Measurements from ENCODE around the gene HDAC1. TPM values are rescaled to one million over a fixed set of nuclear protein-coding genes. Genes with fewer than 3 reads are reported as not detected.
A peak's percentile ranks its signal among the peaks of the same experiment; 100 is the strongest.

Gene HDAC1
- total and polyA plus RNA-seq, 2 of the 13 experiments (the other 11 are each of a cell fraction or from before 2014, with no cell fraction given), result 93.5 to 189 TPM

GRCh38 chr1:32249831-32250525 is 41.9 kb upstream of the HDAC1 start (continued):
- TF ChIP-seq ZNF335 (CRISPR knock-in tag; IDR thresholded peaks at IDR 0.05), result no peak
- TF ChIP-seq PREB (CRISPR knock-in tag; IDR thresholded peaks at IDR 0.05), result no peak
- TF ChIP-seq NCOA1 (CRISPR knock-in tag; IDR thresholded peaks at IDR 0.05), result 0 out of 2 replicates have a peak, but pooled peaks have one; percentile 21
- peak; percentile 72 for TF ChIP-seq HNF1B (CRISPR knock-in tag; IDR thresholded peaks at IDR 0.05)
- peak; percentile 88 for TF ChIP-seq ARID5B (CRISPR knock-in tag; IDR thresholded peaks at IDR 0.05)
- TF ChIP-seq WIZ (CRISPR knock-in tag; IDR thresholded peaks at IDR 0.05), result peak; percentile 84; the same call in 1 of the 2 replicates
- TF ChIP-seq ATF6 (CRISPR knock-in tag; conservative IDR thresholded peaks at IDR 0.05), result no peak
- no peak for TF ChIP-seq RBFOX2 (IDR thresholded peaks at IDR 0.05; ENCODE audit: low read depth, low read length)
- TF ChIP-seq CBX5 (CRISPR knock-in tag; IDR thresholded peaks at IDR 0.05; ENCODE audit: borderline replicate concordance), result peak; percentile 40; the same call in 1 of the 2 replicates
- 0 out of 2 replicates have a peak, but pooled peaks have one; percentile 24 for TF ChIP-seq ZNF564 (CRISPR knock-in tag; IDR thresholded peaks at IDR 0.05)
- TF ChIP-seq ZNF782 (CRISPR knock-in tag; IDR thresholded peaks at IDR 0.05; ENCODE audit: borderline replicate concordance), result 0 out of 2 replicates have a peak, but pooled peaks have one; percentile 19
- peak; percentile 86; the same call in 1 of the 2 replicates for TF ChIP-seq MYC (CRISPR knock-in tag; IDR thresholded peaks at IDR 0.05; ENCODE audit: borderline replicate concordance)
- peak; percentile 64; the same call in 1 of the 2 replicates for TF ChIP-seq ZBTB10 (CRISPR knock-in tag; IDR thresholded peaks at IDR 0.05; ENCODE audit: borderline replicate concordance)
- no peak for TF ChIP-seq HES4 (CRISPR knock-in tag; IDR thresholded peaks at IDR 0.05; ENCODE audit: borderline replicate concordance)
- peak; percentile 99 for TF ChIP-seq RARA (CRISPR knock-in tag; IDR thresholded peaks at IDR 0.05)

All from HepG2 (cell line).